HG02678 (cell line): ENCODE results near the gene ACP4.
"Not testable (repeated sequence)": the region's sequence is repeated elsewhere in the genome, so short reads cannot be mapped to it uniquely, and the experiment has no call there.

Experiments used
- ATAC-seq: cut with Tn5 transposase; IDR thresholded peaks from one replicate; pipeline ENCODE4 v1.9.1; 2021; ENCODE audit warnings: mild to moderate bottlenecking, moderate library complexity; ENCODE audit not compliant: unreplicated experiment

Gene ACP4

DNA sequence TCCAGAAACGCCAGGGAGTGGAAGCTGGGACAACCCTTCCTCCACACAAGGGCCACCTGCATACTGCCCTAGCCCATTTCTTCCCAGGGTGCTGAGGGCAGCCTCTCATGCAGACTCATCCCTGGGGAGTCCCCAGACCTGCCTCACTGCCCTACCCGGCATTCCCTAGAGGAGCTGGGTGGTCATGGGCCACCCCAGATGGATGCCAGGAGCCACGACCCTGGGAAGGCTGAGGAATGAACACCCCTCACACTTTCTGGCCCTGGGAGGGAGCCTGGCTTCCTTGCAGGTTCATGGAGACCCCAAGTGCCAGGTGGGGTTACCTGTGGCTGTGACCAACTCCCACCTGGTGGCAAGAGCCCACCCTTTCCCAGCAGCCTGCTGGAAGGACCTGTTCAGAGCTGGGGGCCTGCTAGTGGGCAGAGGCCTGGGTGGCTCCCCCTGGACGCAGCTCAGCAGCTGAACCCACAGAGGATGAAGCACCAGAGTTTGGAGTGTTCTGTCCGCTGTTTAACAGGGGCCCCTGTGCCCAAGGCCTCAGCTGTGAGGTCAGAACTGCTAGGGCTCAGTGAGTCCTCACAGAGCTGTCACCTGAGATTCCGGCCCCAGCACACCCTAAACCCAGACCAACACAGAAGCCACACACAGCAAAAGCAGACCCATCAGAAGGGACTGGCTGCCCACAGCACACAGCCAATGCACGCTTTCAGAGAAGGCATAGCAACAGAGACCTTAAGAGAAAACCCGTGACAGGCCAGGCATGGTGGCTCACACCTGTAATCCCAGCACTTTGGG lies 6.6 kb downstream of the ACP4 start:
- ATAC-seq, result no peak

DNA sequence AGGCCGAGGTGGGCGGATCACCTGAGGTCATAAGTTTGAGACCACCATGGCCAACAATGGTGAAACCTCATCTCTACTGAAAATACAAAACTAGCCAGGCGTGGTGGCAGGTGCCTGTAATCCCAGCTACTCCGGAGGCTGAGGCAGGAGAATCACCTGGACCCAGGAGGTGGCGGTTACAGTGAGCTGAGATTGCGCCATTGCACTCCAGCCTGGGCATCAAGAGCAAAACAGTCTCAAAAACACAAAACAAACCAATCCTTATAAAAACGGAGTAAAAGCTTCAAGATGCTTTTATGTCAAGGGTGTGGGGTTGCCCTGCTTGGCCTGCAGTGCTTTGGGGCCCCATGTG lies 7.2 kb downstream of the ACP4 start:
- no peak for ATAC-seq

GRCh38 chr19:50797781-50798658 lies 7.8 kb downstream of the ACP4 start:
- ATAC-seq, result no peak

DNA sequence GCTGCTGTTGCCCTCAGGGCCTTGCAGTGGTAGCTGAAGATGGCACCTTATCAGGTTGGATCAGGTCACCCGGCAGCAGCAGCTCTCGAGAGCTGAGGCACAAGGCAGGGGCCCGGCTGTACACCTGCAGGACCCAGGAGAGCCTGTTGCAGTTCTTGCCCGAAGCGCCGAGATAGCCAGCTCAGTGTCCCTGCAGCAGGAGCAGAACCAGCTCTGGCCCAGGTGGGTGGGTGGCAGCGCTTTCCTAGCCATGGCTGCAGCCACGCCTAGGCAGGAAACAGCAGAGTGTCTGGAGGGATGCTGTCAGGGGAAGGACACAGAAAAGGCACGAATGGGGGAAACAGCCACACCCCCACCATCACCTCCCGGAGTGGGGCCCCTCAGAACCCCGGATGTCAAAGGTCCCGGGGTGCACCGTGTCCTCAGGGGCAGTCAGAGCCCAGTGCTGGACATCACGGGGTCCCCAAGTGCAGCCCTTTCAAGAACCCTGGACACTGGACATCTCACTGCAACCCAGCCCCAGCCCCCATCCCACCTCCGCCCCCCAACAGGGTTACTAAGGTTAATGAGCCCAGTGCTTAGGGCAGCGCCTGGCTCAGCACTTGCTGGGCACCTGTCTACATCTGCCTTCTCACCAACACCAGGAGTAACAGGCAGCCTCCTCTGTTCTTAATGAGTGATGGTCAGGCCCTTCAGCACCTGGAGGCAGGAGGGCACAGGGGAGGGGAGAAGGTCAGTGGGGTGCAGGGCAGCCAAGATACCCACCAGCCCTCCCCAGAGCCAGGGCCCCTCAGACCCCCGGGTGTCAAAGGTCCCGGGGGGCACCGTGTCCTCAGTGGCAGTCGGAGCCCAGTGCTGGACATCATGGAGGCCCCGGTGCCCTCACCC lies 8.7 kb downstream of the ACP4 start:
- ATAC-seq, result no peak

- ATAC-seq, result no peak
These were observed 9.3 kb downstream of the ACP4 start for GRCh38 chr19:50799547-50799851.

DNA sequence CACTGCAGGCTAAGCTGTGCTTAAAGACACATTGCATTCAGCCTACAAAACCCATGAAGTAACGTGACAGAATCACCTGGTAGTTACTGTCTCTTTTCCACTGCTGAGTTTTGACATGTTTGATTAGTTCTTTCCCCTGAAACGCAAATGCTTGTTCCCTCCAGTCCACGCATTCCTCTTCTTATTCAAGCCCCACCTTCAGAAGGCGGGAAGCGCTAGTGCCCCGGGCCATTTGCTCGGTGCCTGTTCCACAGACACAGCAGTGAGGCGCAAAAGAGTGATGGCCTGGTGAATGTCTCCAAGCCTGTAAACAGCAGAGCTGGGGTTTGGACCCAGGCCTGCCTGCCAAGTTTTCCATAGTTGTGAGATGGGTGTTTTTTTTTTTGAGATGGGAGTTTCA lies 10.9 kb downstream of the ACP4 start:
- ATAC-seq, result no peak

- ATAC-seq, result peak; percentile 11
These were observed 13.6 kb downstream of the ACP4 start for GRCh38 chr19:50803633-50804419.

DNA sequence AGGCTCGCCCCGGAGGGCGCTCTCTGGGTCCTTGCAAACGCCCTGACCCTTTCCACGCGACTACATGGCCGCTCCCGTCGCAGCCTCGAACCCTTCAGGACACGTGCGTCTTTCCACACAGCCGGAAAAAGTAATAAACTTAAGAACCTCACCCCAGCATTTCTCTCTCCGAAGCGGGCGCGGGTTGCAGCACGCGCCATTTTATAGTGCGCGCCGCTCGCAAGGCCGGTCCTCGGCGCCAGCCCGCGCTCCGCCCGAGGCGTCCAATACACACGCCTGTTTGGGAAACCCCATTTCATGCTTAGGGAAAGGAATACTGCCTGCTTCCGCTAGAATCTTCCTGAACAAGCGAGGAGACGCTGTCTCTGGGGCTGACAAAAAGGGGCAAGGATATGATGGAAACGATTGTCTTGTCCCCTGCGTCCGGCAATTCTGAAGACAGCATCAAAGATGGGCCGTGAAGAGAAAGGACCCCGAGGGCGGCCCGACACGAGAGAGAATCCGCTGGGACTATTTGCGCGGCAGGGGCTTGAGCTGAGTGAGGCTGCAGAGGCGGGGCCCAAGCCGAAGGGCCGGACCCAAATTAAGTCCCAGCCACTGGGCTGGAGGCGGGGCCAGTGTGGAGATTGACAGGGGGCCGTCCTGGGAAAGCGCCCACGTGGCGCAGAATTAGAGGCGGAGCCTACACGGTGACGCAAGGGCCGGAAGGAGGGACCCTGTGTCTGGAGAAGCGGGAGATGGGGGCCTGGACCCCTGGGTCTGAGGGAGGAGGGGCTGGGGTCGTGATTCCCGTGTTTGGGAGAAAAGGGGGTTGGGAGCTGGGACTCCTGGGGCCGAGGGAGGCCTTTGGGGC lies 14.4 kb downstream of the ACP4 start:
- ATAC-seq, result peak; percentile 95

GRCh38 chr19:50808856-50809255 lies 18.6 kb downstream of the ACP4 start:
- ATAC-seq, result no peak

DNA sequence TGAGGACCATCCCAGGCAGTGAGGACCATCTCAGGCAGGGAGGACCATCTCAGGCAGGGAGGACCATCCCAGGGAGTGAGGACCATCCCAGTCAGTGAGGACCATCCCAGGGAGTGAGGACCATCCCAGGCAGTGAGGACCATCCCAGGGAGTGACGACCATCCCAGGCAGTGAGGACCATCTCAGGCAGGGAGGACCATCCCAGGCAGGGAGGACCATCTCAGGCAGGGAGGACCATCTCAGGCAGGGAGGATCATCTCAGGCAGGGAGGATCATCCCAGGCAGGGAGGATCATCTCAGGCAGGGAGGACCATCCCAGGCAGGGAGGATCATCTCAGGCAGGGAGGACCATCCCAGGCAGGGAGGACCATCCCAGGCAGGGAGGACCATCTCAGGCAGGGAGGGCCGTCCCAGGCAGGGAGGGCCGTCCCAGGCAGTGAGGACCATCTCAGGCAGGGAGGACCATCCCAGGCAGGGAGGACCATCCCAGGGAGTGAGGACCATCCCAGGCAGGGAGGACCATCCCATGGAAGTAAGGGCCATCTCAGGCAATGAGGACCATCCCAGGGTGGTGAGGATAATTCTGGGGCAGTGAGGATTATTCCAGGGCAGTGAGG lies 21.5 kb downstream of the ACP4 start:
- not testable (repeated sequence) for ATAC-seq

DNA sequence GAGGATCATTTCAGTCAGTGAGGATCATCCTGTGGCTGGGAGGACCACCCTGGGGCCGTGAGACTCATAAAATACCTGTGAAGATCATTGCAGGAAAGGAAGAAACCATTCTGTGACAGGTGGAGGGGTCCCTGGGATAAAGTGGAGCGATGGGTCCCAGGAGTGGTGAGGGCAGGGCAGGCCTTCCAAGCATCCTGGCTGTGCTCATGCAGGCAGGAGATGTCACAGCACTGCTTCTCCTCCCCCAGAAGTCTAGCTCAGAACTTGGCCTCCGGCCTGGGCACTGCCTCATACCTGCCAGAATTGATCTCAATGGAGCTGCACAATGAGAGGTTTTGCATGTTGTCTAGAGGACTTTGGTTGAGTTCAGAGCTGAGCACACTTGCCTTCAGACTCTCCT lies 22.3 kb downstream of the ACP4 start:
- ATAC-seq, result no peak

- no peak for ATAC-seq
These were observed 24.7 kb downstream of the ACP4 start for GRCh38 chr19:50814883-50815282.

- ATAC-seq, result no peak
These were observed 25.2 kb downstream of the ACP4 start for GRCh38 chr19:50815439-50815838.

DNA sequence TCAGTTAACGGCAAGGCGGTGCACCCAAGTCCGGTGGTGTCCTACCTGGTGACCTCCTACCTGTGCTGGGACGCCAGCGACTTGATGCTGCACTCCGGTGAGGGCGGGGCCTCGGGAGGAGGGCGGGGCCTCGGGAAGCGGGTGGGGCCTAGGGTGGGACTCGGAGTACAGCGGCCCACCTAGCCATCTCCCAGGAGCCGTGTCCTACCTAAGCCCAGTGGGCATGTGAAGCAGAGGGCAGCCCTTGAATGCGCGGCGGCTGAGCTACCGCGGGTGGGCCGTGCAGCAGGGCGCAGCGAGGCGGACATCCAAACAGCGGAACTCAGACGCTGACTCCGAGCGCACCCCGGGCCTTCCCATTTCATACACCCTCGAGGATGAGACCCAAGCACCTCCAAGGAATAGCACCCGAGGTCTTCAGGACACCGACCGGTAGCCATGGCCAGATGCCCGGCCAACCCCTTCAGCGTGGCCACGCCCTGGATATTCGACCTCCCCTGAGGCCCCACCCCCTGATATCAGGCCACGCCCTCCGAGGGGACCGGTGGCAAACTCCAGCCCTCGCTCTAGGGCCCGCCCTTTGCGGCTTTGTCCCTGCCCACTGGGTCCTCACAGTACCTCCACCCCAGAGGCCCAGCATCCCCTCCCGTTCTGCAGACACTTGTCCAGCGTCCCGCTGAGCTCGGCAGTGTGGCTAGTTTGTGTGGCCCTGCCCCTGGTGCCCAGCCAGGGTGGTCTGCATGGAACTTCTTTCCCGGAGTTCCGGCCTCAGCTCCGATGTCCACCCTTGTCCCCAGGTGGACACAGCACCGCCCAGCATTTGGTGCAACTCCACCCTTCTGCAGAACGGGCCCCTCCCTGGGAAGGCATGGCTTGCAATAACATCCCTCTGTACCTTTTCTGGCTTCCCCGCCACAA lies 28.0 kb downstream of the ACP4 start:
- peak; percentile 53 for ATAC-seq

GRCh38 chr19:50818859-50819472 lies 28.8 kb downstream of the ACP4 start:
- ATAC-seq, result no peak

DNA sequence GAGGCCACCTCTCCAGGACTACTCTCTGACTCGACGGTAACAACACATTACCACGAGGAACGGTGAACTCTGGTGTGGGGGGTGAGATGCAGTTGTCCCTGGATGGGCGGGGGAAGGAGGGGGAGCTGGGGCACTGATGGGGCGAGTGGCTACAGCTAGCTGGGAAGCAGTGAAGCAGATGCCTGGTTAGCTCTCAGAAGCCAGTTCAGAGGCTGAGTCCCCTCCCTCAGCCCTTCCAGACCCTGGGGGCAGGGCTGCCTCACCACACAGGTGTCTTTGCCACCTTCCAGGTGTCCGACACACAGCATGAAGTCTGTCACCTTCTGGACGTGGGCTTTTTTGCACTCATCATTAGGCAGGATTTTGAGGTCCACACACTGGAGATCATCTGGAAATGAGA lies 29.4 kb downstream of the ACP4 start:
- ATAC-seq, result no peak

GRCh38 chr19:50820086-50820485 lies 29.9 kb downstream of the ACP4 start:
- no peak for ATAC-seq
